ENCODE measurements around the gene DNHD1.
"Not testable (repeated sequence)": the region's sequence is repeated elsewhere in the genome, so short reads cannot be mapped to it uniquely, and the experiment has no call there.

DNHD1 gene

DNA sequence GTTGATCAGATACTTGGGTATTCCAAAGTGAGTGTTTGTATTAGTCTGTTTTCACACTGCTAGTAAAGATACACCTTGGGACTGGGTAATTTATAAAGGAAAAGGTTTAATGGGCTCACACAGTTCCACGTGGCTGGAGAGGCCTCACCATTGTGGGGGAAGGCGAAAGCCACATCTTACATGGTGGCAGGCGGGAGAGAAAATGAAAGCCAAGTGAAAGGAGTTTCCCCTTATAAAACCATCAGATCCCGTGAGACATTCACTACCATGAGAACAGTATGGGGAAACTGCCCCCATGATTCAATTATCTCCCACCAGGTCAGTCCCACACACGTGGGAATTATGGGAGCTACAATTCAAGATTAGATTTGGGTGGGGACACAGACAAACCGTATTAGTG lies 8.7 kb upstream of the DNHD1 start:
- Mint-ChIP-seq H3K4me3 (no peak overlapping the region), H3K27me3 (no peaks in the 10 kb centered on the region), H3K36me3 (peaks cover 14 to 43% of the 10 kb centered on the region in 2 donors), H3K4me1 (peaks cover 2 to 8% of the 10 kb centered on the region in 2 donors), H3K9me3 (peaks cover 0 to 1% of the 10 kb centered on the region in 2 donors), H3K27ac (peak overlapping the region; percentile 10)
- no peak for DNase-seq
- ATAC-seq (replicated peaks), result no peak

- peak overlapping the region; percentile 10 for H3K27ac Mint-ChIP-seq
- ATAC-seq (replicated peaks), result no peak
- peaks cover 0 to 1% of the 10 kb centered on the region in 2 donors for H3K9me3 Mint-ChIP-seq
- peaks cover 2 to 4% of the 10 kb centered on the region in 2 donors for H3K4me1 Mint-ChIP-seq
- no peaks in the 10 kb centered on the region for H3K27me3 Mint-ChIP-seq
- H3K4me3 Mint-ChIP-seq, result no peak overlapping the region
- DNase-seq, result no peak
- peaks cover 11 to 44% of the 10 kb centered on the region in 2 donors for H3K36me3 Mint-ChIP-seq
These were observed 8.3 kb upstream of the DNHD1 start for GRCh38 chr11:6488821-6489220.

DNA sequence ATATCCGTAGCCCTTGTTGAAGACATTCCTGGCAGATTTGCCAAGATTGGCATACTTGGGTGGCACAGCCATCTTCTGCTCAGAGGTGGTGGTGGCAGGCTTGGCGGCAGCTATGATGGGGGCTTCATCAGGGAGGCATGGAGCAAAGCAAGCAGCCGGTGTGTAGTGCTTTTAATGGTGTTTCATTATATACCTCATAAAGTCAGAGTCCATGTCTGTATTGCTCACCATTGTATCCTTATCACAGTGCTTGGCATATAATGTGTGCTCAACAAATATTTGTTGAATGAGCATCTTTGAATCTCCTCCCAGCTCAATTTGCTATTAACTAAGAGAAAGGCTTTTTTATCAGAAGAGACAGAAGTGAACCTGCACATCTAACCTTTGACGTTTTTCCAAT lies 7.8 kb upstream of the DNHD1 start:
- no peak overlapping the region for H3K4me3 Mint-ChIP-seq
- H3K27me3 Mint-ChIP-seq, result no peaks in the 10 kb centered on the region
- no peak overlapping the region for H3K27ac Mint-ChIP-seq
- H3K9me3 Mint-ChIP-seq, result peaks cover 0 to 1% of the 10 kb centered on the region in 2 donors
- peaks cover 11 to 48% of the 10 kb centered on the region in 2 donors for H3K36me3 Mint-ChIP-seq
- peaks cover 2 to 4% of the 10 kb centered on the region in 2 donors for H3K4me1 Mint-ChIP-seq
- ATAC-seq (replicated peaks), result no peak
- no peak for DNase-seq

DNA sequence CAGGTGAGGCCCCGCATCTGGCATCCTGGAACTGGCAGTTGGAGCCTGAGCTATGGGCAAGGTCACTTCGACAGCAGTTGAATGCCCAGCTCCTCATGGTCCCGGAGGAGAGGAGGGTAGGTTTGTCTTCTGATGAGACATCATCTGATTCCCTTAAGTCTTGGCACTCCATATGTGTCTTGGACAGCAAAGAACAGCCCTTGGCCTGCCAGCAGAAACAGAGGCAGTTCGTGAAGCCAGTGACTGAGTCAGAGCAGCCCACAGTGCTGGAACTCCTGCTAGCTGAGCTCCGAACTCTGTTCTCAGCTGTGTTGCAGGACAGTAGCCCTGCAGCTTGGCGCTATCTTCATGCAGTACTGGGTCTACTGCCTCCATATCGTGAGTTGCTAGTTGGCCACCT lies 1.0 kb downstream of the DNHD1 start:
- Mint-ChIP-seq H3K27me3 (no peaks in the 10 kb centered on the region), H3K9me3 (no peaks in the 10 kb centered on the region), H3K4me1 (peaks cover 5 to 10% of the 10 kb centered on the region in 2 donors), H3K27ac (no peak overlapping the region), H3K4me3 (no peak overlapping the region), H3K36me3 (peaks cover 26 to 57% of the 10 kb centered on the region in 2 donors)
- no peak for DNase-seq
- ATAC-seq (replicated peaks), result no peak

DNA sequence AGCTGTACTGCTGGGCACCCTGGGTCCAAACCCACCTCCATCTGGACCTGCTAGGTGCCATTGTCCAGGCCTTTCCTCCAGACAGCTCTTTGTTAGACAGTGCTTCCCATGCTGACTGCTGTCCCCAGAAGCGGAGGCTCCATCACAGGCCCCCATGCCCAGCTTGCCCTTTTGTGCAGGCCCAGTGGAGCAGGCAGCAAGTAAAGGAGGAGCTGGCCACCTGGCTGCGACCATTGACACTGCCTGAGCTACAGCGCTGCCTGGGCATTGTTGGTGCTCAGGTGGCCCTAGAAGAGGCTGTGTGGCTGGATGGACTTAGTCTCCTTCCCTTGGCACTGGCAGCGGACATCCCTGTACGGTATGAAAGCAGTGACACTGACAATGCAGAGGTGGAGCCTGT lies 1.5 kb downstream of the DNHD1 start:
- Mint-ChIP-seq H3K27me3 (no peaks in the 10 kb centered on the region), H3K27ac (no peak overlapping the region), H3K9me3 (no peaks in the 10 kb centered on the region), H3K4me3 (no peak overlapping the region), H3K4me1 (peaks cover 5 to 10% of the 10 kb centered on the region in 2 donors), H3K36me3 (peaks cover 29 to 56% of the 10 kb centered on the region in 2 donors)
- ATAC-seq (replicated peaks) (no peak), DNase-seq (no peak)

GRCh38 chr11:6502382-6502781 lies 5.3 kb downstream of the DNHD1 start:
- peaks cover 2 to 6% of the 10 kb centered on the region in 2 donors for H3K4me1 Mint-ChIP-seq
- H3K36me3 Mint-ChIP-seq, result peaks cover 26 to 43% of the 10 kb centered on the region in 2 donors
- no peak overlapping the region for H3K4me3 Mint-ChIP-seq
- DNase-seq (no peak), ATAC-seq (replicated peaks) (no peak)
- no peaks in the 10 kb centered on the region for H3K27me3 Mint-ChIP-seq
- H3K27ac Mint-ChIP-seq, result no peak overlapping the region
- H3K9me3 Mint-ChIP-seq, result no peaks in the 10 kb centered on the region

DNA sequence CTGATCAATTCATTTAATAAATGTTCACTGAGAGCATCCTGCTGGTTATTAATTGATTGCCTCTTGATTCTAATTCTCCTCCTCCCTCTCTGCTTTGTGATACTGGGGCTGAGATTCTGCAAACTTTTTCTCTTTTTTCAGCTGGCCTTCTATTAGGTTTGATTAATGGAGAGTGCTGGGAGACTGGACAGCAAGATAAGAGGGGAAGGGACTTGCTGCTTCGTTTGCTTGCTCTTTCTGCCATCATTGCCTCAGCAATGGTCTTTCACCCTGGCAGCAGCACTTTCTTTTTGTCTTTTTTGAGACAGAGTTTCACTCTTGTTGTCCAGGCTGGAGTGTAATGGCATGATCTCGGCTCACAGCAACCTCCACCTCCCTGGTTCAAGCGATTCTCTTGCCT lies 7.1 kb downstream of the DNHD1 start:
- DNase-seq (no peak), ATAC-seq (replicated peaks) (no peak)
- Mint-ChIP-seq H3K4me3 (no peak overlapping the region), H3K4me1 (peaks cover 0 to 6% of the 10 kb centered on the region in 2 donors), H3K27me3 (no peaks in the 10 kb centered on the region), H3K9me3 (no peaks in the 10 kb centered on the region), H3K36me3 (peaks cover 23 to 31% of the 10 kb centered on the region in 2 donors), H3K27ac (no peak overlapping the region)

DNA sequence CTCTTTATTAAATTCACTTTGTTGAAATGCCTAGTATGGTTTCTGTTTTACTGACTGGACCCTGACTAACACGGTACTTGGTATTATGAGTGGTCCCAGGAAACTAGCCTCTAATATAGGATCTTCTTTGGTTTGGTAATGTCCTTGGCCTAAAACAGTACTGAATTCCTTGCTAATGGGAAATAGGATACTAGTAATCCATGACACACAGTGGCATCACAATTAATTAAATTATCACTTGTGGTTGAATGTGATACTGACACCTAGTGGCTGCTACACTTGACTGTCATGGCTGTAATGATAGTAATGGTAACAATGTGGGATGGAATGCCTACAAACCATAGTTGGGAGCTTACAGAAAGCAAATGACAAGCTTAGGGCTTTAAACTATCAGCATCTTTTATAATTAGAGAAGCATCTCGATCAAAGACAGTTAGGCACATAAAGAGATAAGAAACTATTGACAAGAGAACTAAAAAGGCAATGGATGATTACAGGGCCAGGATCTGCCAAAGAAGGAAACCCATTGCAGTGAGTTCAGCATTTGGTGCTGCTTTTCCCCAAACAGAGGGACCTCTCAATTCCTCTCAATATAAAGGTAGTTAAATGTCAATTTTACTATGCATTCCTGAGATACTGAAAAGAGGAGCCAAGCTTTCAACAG lies 8.6 kb downstream of the DNHD1 start:
- no peak overlapping the region for H3K27ac Mint-ChIP-seq
- peaks cover 0 to 6% of the 10 kb centered on the region in 2 donors for H3K4me1 Mint-ChIP-seq
- peak; percentile 50 to 56 for ATAC-seq (replicated peaks)
- peaks cover 24 to 32% of the 10 kb centered on the region in 2 donors for H3K36me3 Mint-ChIP-seq
- H3K4me3 Mint-ChIP-seq, result no peak overlapping the region
- H3K9me3 Mint-ChIP-seq, result no peaks in the 10 kb centered on the region
- DNase-seq, result no peak
- H3K27me3 Mint-ChIP-seq, result no peaks in the 10 kb centered on the region

DNA sequence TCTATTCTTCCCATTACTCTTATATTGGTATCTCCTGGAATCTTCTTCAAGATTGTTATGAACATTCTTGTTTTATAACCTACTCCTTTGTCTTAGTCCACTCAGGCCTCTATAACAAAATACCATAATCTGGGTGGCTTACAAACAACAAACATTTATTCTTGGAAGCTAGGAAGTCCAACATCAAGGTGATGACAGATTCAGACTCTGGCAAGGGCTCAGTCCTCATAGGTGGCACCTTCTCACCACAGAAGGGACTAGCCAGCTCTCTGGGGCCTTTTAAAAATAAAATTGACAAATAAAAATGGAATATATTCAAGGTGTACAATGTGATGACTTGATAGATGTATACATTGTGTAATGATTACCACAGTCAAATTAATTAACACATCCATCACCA lies 19.8 kb downstream of the DNHD1 start:
- Mint-ChIP-seq H3K4me1 (no peaks in the 10 kb centered on the region), H3K9me3 (no peaks in the 10 kb centered on the region), H3K4me3 (no peak overlapping the region), H3K36me3 (peaks cover 32 to 67% of the 10 kb centered on the region in 2 donors), H3K27me3 (no peaks in the 10 kb centered on the region), H3K27ac (no peak overlapping the region)
- no peak for ATAC-seq (replicated peaks)
- DNase-seq, result no peak

DNA sequence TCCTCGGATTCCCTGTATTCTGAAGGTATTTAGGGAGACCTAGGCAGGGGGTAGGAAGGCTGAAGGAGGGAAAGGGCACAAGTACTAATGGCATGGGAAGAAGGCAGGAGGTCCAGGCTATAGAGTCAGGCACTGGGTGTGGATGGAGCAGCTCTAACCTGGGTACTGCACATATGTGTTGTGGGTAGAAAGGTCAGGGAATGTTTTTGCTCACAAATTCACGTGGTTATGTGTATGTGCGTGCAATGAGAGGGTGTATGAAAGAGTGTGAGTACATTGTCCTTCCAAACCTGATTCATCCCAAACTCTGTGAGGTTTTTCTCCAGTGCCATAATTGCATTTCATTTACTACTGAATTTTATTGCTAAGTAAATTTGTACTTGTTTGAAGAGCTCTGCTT lies 23.2 kb downstream of the DNHD1 start:
- H3K4me3 Mint-ChIP-seq, result no peak overlapping the region
- no peak overlapping the region for H3K27ac Mint-ChIP-seq
- no peaks in the 10 kb centered on the region for H3K27me3 Mint-ChIP-seq
- no peaks in the 10 kb centered on the region for H3K9me3 Mint-ChIP-seq
- no peaks in the 10 kb centered on the region for H3K4me1 Mint-ChIP-seq
- peaks cover 22 to 49% of the 10 kb centered on the region in 2 donors for H3K36me3 Mint-ChIP-seq
- ATAC-seq (replicated peaks) (no peak), DNase-seq (no peak)

- not testable (repeated sequence) for H3K4me3 Mint-ChIP-seq; H3K27ac Mint-ChIP-seq; H3K9me3 Mint-ChIP-seq; H3K27me3 Mint-ChIP-seq; DNase-seq; ATAC-seq (replicated peaks)
- H3K4me1 Mint-ChIP-seq, result peaks cover 10% of the 10 kb centered on the region in 2 donors
- peaks cover 21 to 42% of the 10 kb centered on the region in 2 donors for H3K36me3 Mint-ChIP-seq
These were observed 24.9 kb downstream of the DNHD1 start for GRCh38 chr11:6521946-6522345.

- Mint-ChIP-seq H3K27me3 (no peaks in the 10 kb centered on the region), H3K9me3 (no peaks in the 10 kb centered on the region), H3K36me3 (peaks cover 21 to 46% of the 10 kb centered on the region in 2 donors), H3K4me3 (no peak overlapping the region), H3K4me1 (peaks cover 10 to 11% of the 10 kb centered on the region in 2 donors), H3K27ac (no peak overlapping the region)
- no peak for DNase-seq
- no peak for ATAC-seq (replicated peaks)
These were observed 26.2 kb downstream of the DNHD1 start for GRCh38 chr11:6523253-6523652.

GRCh38 chr11:6526411-6527135 lies 29.5 kb downstream of the DNHD1 start:
- peak overlapping the region; percentile 25 to 37 for H3K4me3 Mint-ChIP-seq
- H3K4me1 Mint-ChIP-seq, result peaks cover 10 to 11% of the 10 kb centered on the region in 2 donors
- DNase-seq, result no peak
- no peaks in the 10 kb centered on the region for H3K27me3 Mint-ChIP-seq
- peaks cover 12 to 23% of the 10 kb centered on the region in 2 donors for H3K36me3 Mint-ChIP-seq
- H3K27ac Mint-ChIP-seq, result peak overlapping the region; percentile 84
- no peak for ATAC-seq (replicated peaks)
- no peaks in the 10 kb centered on the region for H3K9me3 Mint-ChIP-seq

- ATAC-seq (replicated peaks) (no peak), DNase-seq (no peak)
- peaks cover 15 to 21% of the 10 kb centered on the region in 2 donors for H3K36me3 Mint-ChIP-seq
These were observed 32.2 kb downstream of the DNHD1 start for GRCh38 chr11:6529266-6529665.

DNA sequence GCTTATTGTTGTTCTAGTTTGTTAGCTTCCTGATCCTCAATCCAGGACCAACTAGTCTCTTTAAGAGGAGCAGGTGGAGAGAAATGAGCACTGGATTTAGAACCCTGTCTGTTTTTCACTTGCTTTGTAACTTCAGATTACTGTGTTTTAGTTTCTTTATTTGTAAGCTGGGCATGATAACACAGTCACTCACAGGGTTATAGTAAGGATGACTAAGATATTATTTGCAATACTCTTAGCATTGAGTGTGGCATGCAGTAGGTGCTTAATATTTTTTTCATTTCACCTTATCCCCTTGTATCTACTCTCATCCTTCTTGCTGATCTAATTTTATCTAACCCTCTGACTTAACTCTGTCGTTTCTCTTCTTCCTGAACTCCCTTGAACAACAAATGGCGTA lies 33.8 kb downstream of the DNHD1 start:
- peaks cover 18 to 23% of the 10 kb centered on the region in 2 donors for H3K36me3 Mint-ChIP-seq
- H3K9me3 Mint-ChIP-seq, result no peaks in the 10 kb centered on the region
- no peak overlapping the region for H3K4me3 Mint-ChIP-seq
- peaks cover 10 to 11% of the 10 kb centered on the region in 2 donors for H3K4me1 Mint-ChIP-seq
- ATAC-seq (replicated peaks) (no peak), DNase-seq (no peak)
- no peaks in the 10 kb centered on the region for H3K27me3 Mint-ChIP-seq
- H3K27ac Mint-ChIP-seq, result no peak overlapping the region

More at GRCh38 chr11:6529266-6529665, 32.2 kb downstream of the DNHD1 start:
- Mint-ChIP-seq H3K27me3 (no peaks in the 10 kb centered on the region), H3K9me3 (no peaks in the 10 kb centered on the region), H3K4me3 (no peak overlapping the region), H3K4me1 (peaks cover 10 to 11% of the 10 kb centered on the region in 2 donors), H3K27ac (no peak overlapping the region)
